ENCODE data around the gene AKAP9. TPM values are rescaled to one million over a fixed set of nuclear protein-coding genes. Genes with fewer than 3 reads are reported as not detected.

The AKAP9 gene
- total RNA-seq, 1 donor from 2014 or later = 119 TPM

DNA sequence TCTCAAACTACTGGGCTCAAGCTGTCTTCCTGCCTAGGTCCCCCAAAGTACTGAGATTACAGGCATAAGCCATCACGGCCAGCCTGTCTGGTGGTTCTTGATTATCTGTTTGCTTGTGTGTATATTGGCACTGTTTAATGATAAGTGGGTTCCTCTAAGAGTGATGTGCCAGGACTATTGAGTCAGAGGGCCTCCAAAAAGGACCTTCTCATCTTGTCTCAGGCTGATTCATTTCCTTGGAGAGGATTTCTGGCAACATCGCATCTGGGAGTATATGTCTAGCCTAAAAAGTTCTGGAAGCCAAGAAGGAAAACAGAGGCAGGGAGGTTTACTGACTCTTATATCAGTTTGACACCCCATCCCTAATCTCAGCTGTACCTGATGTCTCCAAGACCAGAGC lies 27.1 kb upstream of the AKAP9 start:
- H3K4me1 Mint-ChIP-seq = peaks cover 2% of the 10 kb centered on the region
- no peaks in the 10 kb centered on the region for H3K27me3 Mint-ChIP-seq (ENCODE audit: low read depth)
- no peak for DNase-seq (ENCODE audit: low spot score in 2 of 2, unreplicated experiment in 2 of 2)
- no peak overlapping the region for H3K4me3 Mint-ChIP-seq
- H3K9me3 Mint-ChIP-seq = peaks cover 3% of the 10 kb centered on the region
- TF ChIP-seq, protein P1, sequence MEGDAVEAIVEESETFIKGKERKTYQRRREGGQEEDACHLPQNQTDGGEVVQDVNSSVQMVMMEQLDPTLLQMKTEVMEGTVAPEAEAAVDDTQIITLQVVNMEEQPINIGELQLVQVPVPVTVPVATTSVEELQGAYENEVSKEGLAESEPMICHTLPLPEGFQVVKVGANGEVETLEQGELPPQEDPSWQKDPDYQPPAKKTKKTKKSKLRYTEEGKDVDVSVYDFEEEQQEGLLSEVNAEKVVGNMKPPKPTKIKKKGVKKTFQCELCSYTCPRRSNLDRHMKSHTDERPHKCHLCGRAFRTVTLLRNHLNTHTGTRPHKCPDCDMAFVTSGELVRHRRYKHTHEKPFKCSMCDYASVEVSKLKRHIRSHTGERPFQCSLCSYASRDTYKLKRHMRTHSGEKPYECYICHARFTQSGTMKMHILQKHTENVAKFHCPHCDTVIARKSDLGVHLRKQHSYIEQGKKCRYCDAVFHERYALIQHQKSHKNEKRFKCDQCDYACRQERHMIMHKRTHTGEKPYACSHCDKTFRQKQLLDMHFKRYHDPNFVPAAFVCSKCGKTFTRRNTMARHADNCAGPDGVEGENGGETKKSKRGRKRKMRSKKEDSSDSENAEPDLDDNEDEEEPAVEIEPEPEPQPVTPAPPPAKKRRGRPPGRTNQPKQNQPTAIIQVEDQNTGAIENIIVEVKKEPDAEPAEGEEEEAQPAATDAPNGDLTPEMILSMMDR (IDR thresholded peaks at IDR 0.05; ENCODE audit: unreplicated experiment) = no peak
- no peak overlapping the region for H3K27ac Mint-ChIP-seq
- no peaks in the 10 kb centered on the region for H3K36me3 Mint-ChIP-seq

DNA sequence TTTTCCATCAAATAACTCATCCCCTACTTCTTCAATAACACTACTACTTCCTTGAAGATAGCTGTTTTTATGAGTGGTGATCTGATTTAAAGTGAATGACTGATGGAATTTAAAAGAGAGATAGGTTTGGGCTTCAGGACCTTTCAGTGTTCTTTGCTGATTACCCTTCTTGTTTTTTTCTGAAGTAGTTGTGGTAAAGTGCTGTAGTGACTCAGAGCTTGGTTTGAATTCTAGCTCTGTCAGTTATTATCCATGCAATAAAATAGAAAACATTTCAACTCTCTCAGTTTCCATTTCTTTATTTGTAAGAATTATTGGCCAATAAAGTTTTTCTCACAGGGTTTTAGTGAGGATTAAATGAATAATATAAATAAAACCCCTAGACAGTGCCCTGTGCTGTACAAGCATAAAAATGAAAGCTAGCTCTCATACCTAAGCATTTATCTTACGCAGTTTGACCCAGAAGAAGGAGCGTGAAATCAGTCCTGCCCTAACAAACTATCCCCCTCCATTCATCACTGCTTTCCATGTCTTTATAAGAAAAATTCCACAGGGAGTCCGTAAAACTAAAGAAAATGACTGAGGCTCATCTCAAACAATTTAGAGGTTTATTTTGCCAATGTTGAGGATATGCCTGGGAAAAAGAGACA lies 25.1 kb upstream of the AKAP9 start:
- no peak for DNase-seq (ENCODE audit: low spot score in 2 of 2, unreplicated experiment in 2 of 2)
- Mint-ChIP-seq H3K9me3 (no peaks in the 10 kb centered on the region), H3K4me1 (peaks cover 2% of the 10 kb centered on the region), H3K27me3 (ENCODE audit: low read depth) (no peaks in the 10 kb centered on the region), H3K36me3 (no peaks in the 10 kb centered on the region), H3K4me3 (no peak overlapping the region), H3K27ac (no peak overlapping the region)
- TF ChIP-seq, protein P1 (IDR thresholded peaks at IDR 0.05; ENCODE audit: unreplicated experiment) = no peak

DNA sequence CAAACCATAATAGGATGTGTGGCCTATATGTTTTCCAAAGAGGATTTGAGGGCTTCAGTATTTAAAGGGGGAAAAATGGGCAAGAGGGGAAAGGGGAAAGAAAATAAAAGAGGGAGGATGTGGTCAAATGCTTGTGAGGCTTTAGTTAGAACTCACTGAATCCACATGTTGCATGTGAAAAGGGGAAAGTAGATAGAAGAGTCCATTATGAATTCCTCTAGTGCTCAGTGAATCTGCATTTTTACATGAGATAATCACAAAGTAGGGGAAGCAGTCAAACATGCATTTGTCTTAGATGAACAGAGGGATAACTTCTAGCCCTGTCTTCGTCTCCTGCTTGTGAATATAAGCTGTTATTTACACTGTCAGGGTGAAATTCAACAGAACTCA lies 24.6 kb upstream of the AKAP9 start:
- Mint-ChIP-seq H3K36me3 (no peaks in the 10 kb centered on the region), H3K9me3 (no peaks in the 10 kb centered on the region), H3K27me3 (ENCODE audit: low read depth) (no peaks in the 10 kb centered on the region), H3K4me3 (no peak overlapping the region), H3K27ac (no peak overlapping the region), H3K4me1 (peaks cover 2% of the 10 kb centered on the region)
- TF ChIP-seq, protein P1 (IDR thresholded peaks at IDR 0.05; ENCODE audit: unreplicated experiment) = no peak
- no peak for DNase-seq (ENCODE audit: low spot score in 2 of 2, unreplicated experiment in 2 of 2)

DNA sequence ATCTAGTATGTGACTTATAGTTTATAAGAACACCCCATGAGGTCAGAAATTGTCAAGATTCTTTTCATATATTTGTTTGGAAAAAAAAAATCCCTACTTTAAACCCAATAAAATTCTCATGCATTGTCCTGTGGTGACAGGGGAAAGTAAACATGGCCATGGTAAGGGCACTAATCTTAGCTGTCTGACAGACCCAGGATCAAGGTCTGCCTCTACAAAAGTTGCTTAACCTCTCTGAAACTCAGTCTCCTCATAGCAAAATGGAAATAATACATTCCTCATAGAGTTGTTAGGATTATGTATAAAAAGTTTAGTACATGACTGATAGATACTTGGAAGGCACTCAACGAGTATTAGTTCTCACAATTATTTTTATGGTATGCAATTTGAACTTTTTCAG lies 22.3 kb upstream of the AKAP9 start:
- Mint-ChIP-seq H3K4me3 (no peak overlapping the region), H3K36me3 (no peaks in the 10 kb centered on the region), H3K4me1 (peaks cover 2% of the 10 kb centered on the region), H3K27ac (no peak overlapping the region), H3K27me3 (ENCODE audit: low read depth) (no peaks in the 10 kb centered on the region), H3K9me3 (no peaks in the 10 kb centered on the region)
- TF ChIP-seq, protein P1 (IDR thresholded peaks at IDR 0.05; ENCODE audit: unreplicated experiment) = no peak
- DNase-seq (ENCODE audit: low spot score in 2 of 2, unreplicated experiment in 2 of 2) = no peak

DNA sequence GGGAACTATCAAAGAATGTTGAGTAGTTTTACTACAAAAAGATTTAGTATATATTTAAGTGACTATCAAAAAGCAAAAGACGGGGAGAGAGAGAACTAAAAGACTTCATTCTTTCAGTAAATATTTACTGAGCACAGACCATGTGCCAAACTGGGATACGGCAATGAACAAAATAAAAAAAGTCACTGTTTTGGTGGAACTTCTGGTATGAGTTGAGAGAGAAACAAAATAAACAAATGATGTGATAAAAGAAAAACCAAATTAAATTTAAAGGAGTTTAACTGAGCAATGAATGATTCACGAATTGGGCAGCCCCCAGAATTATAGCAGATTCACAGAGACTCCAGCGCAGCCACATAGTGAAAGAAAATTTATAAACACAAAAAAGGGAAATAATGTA lies 17.8 kb upstream of the AKAP9 start:
- Mint-ChIP-seq H3K27me3 (ENCODE audit: low read depth) (peaks cover 9% of the 10 kb centered on the region), H3K27ac (no peak overlapping the region), H3K4me3 (no peak overlapping the region), H3K4me1 (no peaks in the 10 kb centered on the region), H3K9me3 (no peaks in the 10 kb centered on the region), H3K36me3 (no peaks in the 10 kb centered on the region)
- TF ChIP-seq, protein P1 (IDR thresholded peaks at IDR 0.05; ENCODE audit: unreplicated experiment) = no peak
- DNase-seq (ENCODE audit: low spot score in 2 of 2, unreplicated experiment in 2 of 2) = no peak

DNA sequence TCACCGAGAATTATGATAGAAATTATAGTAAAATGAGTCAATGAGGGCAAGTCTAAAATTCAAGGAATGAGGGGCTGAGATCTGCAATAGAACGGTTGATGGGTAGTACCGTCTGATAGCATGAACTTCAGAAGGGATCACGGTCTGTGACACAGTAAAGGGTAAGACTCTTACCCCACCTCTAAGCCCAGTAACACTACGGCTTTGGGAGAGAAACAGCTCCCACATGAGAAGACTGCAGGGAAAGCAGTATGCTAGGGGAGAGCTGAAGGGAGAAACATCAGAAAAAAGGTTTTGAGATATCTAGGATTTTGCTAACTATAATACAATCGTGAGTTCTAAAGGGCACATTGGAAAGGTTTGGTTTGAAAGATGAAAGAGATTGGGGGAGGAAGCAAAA lies 12.8 kb upstream of the AKAP9 start:
- H3K9me3 Mint-ChIP-seq = no peaks in the 10 kb centered on the region
- peaks cover 11% of the 10 kb centered on the region for H3K27me3 Mint-ChIP-seq (ENCODE audit: low read depth)
- no peak overlapping the region for H3K4me3 Mint-ChIP-seq
- no peaks in the 10 kb centered on the region for H3K4me1 Mint-ChIP-seq
- DNase-seq (ENCODE audit: low spot score in 2 of 2, unreplicated experiment in 2 of 2) = no peak
- H3K36me3 Mint-ChIP-seq = no peaks in the 10 kb centered on the region
- TF ChIP-seq, protein P1 (IDR thresholded peaks at IDR 0.05; ENCODE audit: unreplicated experiment) = no peak
- no peak overlapping the region for H3K27ac Mint-ChIP-seq
